ENCODE measurements around the gene FKBP5.

DNA sequence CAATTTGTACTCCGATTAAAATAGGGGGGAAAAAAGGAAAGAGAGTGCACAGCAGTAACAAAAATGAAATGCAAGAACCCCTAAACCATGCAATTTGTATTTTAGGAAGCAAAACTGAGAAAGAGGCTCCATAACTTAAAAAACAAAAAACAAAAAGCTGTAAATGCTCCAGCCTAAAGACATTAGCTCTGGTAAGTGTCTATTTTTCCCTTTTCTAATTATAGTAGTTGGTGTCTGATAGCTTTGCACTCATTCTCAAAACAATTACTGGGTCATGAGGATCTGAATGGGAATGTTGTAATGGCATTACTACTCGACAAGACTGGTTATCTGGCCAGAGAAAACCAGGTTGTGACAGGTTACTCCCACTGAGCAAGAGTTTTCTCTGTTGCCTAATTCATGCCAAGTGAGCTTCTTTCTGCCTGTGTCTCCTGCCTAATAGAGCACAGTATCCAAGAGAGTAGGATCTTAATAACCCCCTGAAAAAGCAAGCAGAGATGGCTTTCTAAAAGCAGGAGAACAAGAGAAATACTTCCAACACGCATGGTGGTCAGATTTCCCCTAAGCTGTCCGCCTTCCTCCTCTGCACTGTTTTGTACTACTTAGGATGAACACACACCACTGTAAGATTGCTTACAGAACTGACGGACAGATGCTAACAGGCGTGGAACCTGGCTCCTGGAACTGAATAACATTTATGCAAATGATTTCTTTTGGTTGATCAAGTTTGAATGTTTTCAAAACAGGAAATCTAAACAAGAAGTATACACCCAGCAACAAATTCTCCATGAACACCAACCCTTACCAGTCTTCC, 86.4 kb downstream of the FKBP5 start:
- TF ChIP-seq CTCF (conservative IDR thresholded peaks at IDR 0.05; ENCODE audit: low read depth, low read length) (no peak), EZH2phosphoT487 (IDR thresholded peaks at IDR 0.05; ENCODE audit: borderline replicate concordance, low read length) (no peak), EZH2 (IDR thresholded peaks at IDR 0.05; ENCODE audit: low read length, unreplicated experiment) (no peak)

Measured in PC-3 (cell line).